ENCODE data around the gene CCDC141. TPM values are rescaled to one million over a fixed set of nuclear protein-coding genes. Genes with fewer than 3 reads are reported as not detected.
"Not testable (repeated sequence)": the region's sequence is repeated elsewhere in the genome, so short reads cannot be mapped to it uniquely, and the experiment has no call there.

Gene CCDC141
- under 0.01 TPM in 1 of 2 replicates, not detected in the other for total RNA-seq

GRCh38 chr2:179049546-179050311, at the start of gene CCDC141:
Gene CCDC141, minus strand, starts transcription at chr2:179050137. Its CDS starts 196 bp downstream, at chr2:179049941.
- TF ChIP-seq CTCF (IDR thresholded peaks at IDR 0.05; ENCODE audit: insufficient read depth, low read depth, low read length): no peak
- DNase-seq (ENCODE audit: low read depth): no peak
- no peak within 1 kb of the TSS for H3K4me3 ChIP-seq (ENCODE audit: low read depth, low read length)

GRCh38 chr2:179098080-179098689, 48.2 kb upstream of the CCDC141 start:
- no peak for DNase-seq (ENCODE audit: low read depth)
- TF ChIP-seq CTCF (IDR thresholded peaks at IDR 0.05; ENCODE audit: insufficient read depth, low read depth, low read length): no peak
- H3K4me3 ChIP-seq (ENCODE audit: low read depth, low read length): no peak overlapping the region

GRCh38 chr2:179097131-179097530, 47.2 kb upstream of the CCDC141 start:
- no peak for DNase-seq (ENCODE audit: low read depth)
- H3K4me3 ChIP-seq (ENCODE audit: low read depth, low read length): no peak overlapping the region
- TF ChIP-seq CTCF (IDR thresholded peaks at IDR 0.05; ENCODE audit: insufficient read depth, low read depth, low read length): no peak

- no peak overlapping the region for H3K4me3 ChIP-seq (ENCODE audit: low read depth, low read length)
- DNase-seq (ENCODE audit: low read depth): no peak
- no peak for TF ChIP-seq CTCF (IDR thresholded peaks at IDR 0.05; ENCODE audit: insufficient read depth, low read depth, low read length)
Observed at GRCh38 chr2:179096090-179096489, 46.2 kb upstream of the CCDC141 start.

GRCh38 chr2:179092912-179093311, 43.0 kb upstream of the CCDC141 start:
- not testable (repeated sequence) for DNase-seq (ENCODE audit: low read depth); H3K4me3 ChIP-seq (ENCODE audit: low read depth, low read length)

GRCh38 chr2:179082697-179083096, 32.8 kb upstream of the CCDC141 start:
- no peak for DNase-seq (ENCODE audit: low read depth)
- H3K4me3 ChIP-seq (ENCODE audit: low read depth, low read length): no peak overlapping the region
- TF ChIP-seq CTCF (IDR thresholded peaks at IDR 0.05; ENCODE audit: insufficient read depth, low read depth, low read length): no peak

- no peak for TF ChIP-seq CTCF (IDR thresholded peaks at IDR 0.05; ENCODE audit: insufficient read depth, low read depth, low read length)
- DNase-seq (ENCODE audit: low read depth): no peak
- H3K4me3 ChIP-seq (ENCODE audit: low read depth, low read length): no peak overlapping the region
Observed at GRCh38 chr2:179081954-179082353, 32.0 kb upstream of the CCDC141 start.
